SW 1271 (cell line): ENCODE data around the gene YPEL1.
A peak's percentile ranks its signal among the peaks of the same experiment; 100 is the strongest.
"Not testable (repeated sequence)": the region's sequence is repeated elsewhere in the genome, so short reads cannot be mapped to it uniquely, and the experiment has no call there.

ENCODE experiments used
- DNase-seq, 2 experiments: peaks; one replicate each; lab custom pipeline; 2025; lab: John Stamatoyannopoulos, UW

The YPEL1 gene

DNA sequence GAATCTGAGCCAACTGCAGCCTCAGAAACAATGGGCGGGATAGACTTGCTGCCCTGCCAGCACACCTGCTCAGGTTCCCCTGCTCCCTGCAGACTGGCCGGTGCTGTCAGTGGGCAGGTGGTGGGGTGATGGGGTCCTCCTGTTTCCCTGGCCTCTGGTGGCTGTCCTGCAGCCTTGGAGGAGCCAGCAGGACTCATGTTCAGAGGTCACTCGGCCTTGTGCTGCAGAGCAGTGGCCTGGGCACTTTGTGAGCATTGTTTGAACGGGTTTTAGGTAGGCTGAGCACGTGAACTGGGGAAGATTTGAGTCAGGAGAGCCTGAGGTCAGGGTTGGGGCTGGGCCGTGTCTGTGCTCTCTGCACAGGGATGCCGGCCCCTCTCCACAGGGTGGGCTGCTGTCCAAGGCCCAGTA lies 52.2 kb downstream of the YPEL1 start:
- no peak for DNase-seq

DNA sequence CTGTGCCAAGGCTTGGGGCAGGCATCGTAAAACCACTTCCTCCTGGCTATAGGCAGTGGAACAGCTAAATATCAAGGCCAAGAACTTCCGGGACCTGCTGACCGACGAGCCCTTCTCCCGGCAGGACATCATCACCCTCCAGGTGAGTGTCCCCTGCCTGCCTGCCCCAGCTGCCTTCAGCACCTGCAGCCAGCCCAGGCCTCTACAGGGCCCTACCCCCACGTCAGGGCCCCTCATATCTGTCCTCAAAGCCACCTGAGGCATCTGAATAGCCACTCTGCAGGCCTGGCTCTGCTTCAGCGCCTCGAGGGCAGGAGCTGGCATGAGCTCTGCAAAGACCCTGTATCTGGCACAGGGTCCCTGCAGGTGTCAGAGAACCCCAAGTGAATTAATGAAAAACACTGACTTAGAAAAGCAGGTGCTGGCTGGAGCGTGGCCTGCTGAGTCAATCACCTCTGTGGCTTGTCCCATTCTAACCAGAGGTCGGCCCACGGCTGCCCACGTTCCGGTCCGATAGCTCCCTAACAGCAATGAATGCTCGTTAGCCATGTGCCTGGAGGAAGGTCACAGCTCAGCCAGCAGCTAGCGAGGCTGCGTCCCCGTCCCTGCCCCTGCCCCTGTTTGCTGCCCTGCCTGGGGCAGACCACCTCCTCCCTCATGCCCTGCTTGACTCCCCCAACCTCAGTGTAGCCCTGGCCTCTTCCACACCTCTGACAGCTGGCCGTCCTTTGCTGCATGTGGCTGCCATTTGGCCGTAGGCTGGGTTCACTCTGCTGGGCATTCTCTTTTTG lies 53.0 kb downstream of the YPEL1 start:
- no peak for DNase-seq

- DNase-seq = no peak
Observed at GRCh38 chr22:21681566-21682370, 53.8 kb downstream of the YPEL1 start.

DNA sequence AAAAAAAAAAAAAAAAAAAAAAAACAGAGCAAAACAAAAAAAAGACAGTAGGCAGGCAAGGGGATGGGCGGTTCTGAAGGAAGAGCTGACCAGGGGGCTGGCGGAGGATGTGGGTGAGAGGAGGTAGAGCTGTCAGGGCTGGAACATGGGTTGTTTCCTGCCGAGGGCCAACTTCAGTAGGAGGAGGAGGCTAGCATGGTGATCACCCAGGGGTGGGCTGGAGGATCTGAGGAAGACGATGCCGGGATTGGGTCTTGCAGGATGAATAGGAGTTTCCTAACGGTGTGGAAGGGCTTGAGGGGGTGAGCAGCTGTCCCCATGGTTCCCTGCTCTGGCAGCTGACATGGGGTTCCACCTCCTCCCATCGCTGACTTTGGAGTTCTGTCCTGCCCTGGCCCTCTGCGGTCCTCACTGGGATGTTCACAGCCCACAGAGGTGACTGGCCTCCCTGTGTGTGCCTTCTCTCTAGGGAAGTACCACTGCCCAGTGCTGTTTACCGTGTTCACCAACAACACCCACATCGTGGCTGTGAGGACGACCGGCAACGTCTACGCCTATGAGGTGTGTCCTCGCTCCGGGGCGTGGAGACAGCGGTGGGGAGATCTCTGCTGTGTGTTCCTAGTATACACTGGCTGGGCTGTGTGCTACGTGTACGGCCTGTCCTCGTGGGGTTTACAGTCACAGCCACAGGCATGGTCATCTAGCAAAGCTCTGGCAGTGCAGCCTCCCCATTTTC lies 54.6 kb downstream of the YPEL1 start:
- no peak for DNase-seq

DNA sequence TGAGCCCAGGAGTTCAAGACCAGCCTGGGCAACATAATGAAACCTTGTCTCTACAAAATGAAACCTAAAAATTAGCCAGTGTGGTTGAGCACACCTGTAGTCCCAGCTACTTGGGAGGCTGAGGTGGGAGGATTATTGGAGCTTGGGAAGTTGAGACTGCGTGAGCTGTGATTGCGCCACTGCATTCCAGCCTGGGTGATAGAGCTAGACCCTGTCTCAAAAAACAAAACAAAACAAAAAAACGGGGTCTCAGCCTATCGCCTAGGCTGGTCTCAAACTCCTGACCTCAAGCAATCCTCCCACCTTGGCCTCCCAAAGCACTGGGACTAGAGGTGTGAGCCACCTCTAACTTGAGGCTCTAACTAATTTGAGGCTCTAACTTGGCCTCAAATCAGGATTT lies 56.2 kb downstream of the YPEL1 start:
- DNase-seq = no peak

DNA sequence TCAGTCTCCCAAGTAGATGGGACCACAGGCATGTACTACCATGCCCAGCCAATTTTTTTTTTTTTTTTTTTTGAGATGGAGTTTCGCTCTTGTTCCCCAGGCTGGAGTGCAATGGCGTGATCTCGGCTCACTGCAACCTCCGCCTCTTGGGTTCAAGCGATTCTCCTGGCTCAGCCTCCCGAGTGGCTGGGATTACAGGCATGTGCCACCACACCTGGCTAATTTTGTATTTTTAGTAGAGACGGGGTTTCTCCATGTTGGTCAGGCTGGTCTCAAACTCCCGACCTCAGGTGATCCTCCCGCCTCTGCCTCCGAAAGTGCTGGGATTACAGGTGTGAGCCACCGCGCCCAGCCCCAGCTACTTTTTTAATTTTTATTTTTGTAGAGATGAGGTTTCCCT lies 56.8 kb downstream of the YPEL1 start:
- not testable (repeated sequence) for DNase-seq

GRCh38 chr22:21677606-21678443 lies 57.8 kb downstream of the YPEL1 start:
- DNase-seq = no peak

- DNase-seq = no peak
Observed at GRCh38 chr22:21674638-21675245, 60.9 kb downstream of the YPEL1 start.

DNA sequence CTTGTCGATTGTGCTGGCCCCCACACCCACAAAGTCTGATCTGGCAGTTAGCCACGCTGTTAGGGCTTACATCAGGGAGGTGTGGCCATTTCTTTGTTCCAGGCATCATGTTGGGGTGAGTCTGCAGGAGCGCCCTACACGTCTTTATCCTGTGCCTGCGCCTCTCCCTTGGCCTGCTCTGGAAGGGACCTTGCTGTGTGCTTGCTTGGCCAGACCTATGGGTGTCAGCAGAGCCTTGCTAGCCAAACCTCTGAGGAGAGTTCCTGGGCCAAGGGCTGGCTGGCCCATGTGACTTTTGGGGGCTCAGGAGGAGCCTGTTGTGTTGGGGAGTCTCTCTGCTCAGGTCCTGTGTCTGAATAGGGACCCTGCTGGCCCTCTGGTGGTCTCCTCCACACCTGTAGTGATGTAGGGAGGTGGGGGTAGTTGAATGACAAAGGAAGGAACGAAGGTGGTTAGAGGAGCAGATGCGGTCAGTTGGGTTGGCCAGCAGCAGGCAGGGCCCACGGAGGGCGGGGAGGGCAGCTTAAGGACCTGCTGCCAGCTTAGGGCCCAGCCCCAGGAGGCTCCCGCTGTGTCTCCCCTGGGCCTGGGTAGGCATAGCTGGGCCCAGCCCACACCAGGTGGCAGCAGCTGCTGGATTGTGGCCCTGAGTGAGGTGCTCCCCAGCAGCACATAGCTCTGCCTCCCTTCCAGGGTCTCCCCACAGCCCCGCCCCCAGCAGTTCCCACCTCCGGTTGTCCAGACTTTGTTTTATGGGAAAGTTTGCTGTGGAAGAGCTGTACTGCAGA lies 61.9 kb downstream of the YPEL1 start:
- DNase-seq = no peak

GRCh38 chr22:21672107-21672629 lies 63.4 kb downstream of the YPEL1 start:
- no peak for DNase-seq

DNA sequence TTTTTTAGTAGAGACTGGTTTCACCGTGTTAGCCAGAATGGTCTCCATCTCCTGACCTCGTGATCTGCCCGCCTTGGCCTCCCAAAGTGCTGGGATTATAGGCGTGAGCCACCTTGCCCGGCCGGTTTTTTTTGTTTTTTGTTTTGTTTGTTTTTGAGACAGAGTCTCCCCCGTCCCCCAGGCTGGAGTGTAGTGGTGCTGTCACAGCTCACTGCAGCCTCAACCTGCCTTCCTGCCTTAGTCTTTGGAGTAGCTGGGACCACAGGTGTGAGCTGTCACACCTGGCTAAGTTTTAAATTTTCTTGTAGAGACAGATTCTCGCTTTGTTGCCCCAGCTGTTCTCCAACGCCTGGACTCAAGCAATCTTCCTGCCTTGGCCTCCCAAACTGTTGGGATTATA lies 66.6 kb downstream of the YPEL1 start:
- no peak for DNase-seq

- no peak for DNase-seq
Observed at GRCh38 chr22:21666786-21667185, 68.8 kb downstream of the YPEL1 start.

DNA sequence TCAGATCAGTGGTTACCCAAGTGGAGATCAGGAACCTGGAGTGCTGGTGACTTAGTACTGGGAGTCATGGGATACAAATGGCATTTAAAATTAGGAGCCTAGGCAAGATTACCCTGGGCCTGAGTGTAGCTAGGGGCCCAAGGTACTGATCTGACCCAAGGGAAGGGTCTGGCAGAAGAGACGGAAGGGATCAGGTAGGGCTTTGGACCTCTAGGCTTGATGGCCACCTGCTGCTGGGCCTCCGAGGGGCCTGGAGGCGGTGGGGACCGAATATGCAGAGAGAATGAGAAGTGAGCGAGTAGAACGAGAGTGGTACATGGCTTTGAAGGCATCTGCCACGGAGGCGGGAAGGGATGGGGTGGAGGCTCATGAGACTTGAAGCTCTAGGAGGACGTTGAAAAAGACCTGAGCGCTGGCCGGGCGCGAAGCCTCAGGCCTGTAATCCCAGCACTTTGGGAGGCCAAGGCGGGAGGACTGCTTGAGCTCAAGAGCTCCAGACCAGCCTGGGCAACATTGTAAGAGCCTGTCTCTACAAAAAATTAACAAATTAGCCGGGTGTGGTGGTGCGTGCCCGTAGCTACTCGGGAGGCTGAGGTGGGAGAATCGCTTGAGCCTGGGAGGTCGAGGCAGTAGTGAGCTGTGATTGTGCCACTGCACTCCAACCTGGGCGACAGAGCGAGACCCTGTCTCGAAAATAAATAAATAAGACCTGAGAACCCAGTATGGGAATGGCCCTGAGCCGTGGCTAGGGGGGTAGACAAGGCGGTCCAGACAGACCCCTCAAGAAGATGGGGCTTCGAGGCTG lies 70.3 kb downstream of the YPEL1 start:
- DNase-seq = no peak

- DNase-seq = no peak
Observed at GRCh38 chr22:21663738-21664137, 71.9 kb downstream of the YPEL1 start.

- no peak for DNase-seq
Observed at GRCh38 chr22:21661991-21662390, 73.6 kb downstream of the YPEL1 start.

DNA sequence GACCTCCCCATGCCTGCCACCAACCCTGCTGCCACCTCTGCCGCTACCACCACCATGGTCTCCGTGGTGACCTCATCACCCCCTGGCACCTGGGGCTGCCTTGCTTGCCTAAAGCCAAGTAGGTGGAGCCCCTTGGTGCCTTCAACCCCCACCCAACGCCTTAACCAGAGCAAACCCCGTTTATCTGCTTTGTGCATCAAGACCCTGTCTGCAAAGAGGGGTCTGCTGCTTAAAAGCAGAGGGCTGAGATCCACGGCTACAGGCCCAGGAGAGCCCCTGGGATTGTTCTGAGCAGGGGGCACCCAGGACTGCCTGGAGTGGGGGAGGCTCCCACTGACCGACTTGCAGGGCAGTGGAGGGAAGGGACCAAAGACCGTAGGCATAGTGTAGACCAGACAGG lies 74.7 kb downstream of the YPEL1 start:
- DNase-seq = no peak

DNA sequence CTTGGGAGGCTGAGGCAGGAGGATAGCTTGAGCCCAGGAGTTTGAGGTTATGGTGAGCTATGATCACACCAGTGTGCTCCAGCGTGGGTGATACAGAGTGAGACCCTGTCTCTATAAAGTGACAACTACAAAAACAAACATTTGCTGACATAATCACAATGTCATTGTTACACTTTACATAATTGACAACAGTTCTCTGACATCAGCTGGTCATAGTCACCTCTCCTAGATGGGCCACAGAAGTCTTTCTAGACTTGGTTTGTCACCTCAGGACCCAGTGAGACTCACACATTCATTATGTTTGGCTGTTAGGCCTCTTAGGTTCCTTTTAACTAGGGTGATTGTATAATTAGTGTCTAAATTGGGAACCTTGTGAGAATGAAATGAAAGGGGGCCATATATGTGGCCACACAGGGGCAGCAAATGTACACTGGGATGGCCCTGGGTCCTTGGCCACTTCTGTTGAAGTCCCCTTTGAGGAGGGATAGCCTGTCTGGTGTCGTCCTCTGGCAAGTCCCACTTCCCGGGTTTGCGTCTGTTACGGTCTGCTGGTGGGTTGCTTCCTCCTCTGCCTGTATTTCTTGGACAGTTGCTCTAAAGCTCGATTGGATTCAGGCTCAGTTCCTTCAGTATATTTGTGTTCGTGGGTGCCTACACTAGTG lies 75.6 kb downstream of the YPEL1 start:
- DNase-seq = no peak

DNA sequence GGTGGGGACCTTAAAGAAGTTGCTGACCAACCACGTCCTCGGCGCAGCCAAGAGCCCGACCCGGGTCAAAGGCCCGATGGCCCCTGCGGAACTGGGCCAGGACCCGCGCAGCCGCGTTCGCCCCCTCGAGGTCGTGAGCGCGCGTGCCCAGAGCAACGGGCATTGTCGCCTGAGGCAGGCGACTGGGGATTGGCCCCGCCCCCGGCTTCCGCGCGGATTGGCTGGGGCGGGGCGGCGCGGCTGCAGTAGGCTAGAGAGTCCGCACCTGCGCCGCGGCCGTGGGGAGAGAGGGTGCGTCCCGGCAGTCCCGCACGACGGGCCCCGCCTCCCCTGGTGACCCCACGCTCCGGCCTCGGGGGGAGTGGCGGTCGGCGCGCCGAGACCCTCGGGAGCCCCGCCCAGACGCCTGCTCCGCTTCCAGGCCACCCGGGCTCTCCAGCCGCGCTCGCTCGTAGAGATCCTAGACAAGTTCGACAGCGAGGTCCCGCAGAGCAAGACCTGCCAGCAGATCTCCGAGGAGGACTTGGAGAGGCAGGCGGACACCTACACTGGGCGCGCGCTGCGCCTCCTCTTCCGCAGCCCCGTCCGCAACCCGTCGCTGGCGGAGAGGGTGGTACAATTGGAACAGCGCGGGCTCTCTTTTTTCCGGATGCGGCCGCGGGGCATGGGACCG lies 78.1 kb downstream of the YPEL1 start:
- peak; percentile 56 to 85 for DNase-seq
